Transverse colon (tissue), 4 donors: ENCODE results near the gene CLRN2. TPM values are rescaled to one million over a fixed set of nuclear protein-coding genes. Genes with fewer than 3 reads are reported as not detected.

ENCODE experiments used
- DNase-seq: peaks from one replicate; pipeline ENCODE4 v3.0.0-alpha.2; 2019
- H3K27ac ChIP-seq, 4 donors: fragments of 200-600 bp; sonication (generic); 2 replicates each; pipeline ENCODE4 v1.5.1; 2016 to 2018; ENCODE audit warnings: inconsistent platforms in 4 of 4
- H3K27me3 ChIP-seq: fragments of 200-600 bp; sonication (generic); 2 replicates; pipeline ENCODE4 v1.5.1; 2017; ENCODE audit warnings: inconsistent platforms
- H3K36me3 ChIP-seq, 4 donors: fragments of 200-600 bp; sonication (generic); 2 replicates each; pipeline ENCODE4 v1.5.1; 2017 to 2019; ENCODE audit warnings: inconsistent platforms in 4 of 4
- H3K4me1 ChIP-seq, 4 donors: fragments of 200-600 bp; sonication (generic); 2 replicates each; pipeline ENCODE4 v1.5.1; 2017 to 2020; ENCODE audit warnings: inconsistent platforms in 4 of 4
- H3K4me3 ChIP-seq, 4 donors: fragments of 200-600 bp; sonication (generic); 1 replicate in 1 of 4; 2 replicates in 3 of 4; pipeline versions ENCODE4 v1.5.1 to v1.6.1; 2017 to 2019; ENCODE audit warnings: inconsistent platforms in 4 of 4
- H3K9me3 ChIP-seq, 2 donors: fragments of 200-600 bp; sonication (generic); 2 replicates each; pipeline ENCODE4 v1.5.1; 2017 to 2019; ENCODE audit warnings: inconsistent platforms in 2 of 2
- CTCF ChIP-seq, 5 experiments: fragments of 200-600 bp in 3 of 5; fragments of 450-650 bp in 2 of 5; sonication (generic) in 3 of 5; IDR thresholded peaks; 1 replicate in 2 of 5; 2 replicates in 3 of 5; pipeline ENCODE4 v1.5.1; 2016 to 2017; ENCODE audit warnings: antibody characterized with exemption in 5 of 5, inconsistent platforms in 3 of 5, mild to moderate bottlenecking in 2 of 5, moderate library complexity in 1 of 5
- EP300 ChIP-seq: sonication (generic); formaldehyde crosslinking; IDR thresholded peaks from one replicate; pipeline ENCODE4 v1.6.1; 2017; ENCODE audit warnings: antibody characterized with exemption, low read depth
- POLR2A ChIP-seq: fragments of 450-650 bp; IDR thresholded peaks from one replicate; pipeline ENCODE4 v1.6.1; 2016; ENCODE audit warnings: antibody characterized with exemption, mild to moderate bottlenecking, moderate library complexity
- POLR2AphosphoS5 ChIP-seq, 3 donors: sonication (generic); formaldehyde crosslinking; IDR thresholded peaks; one replicate each; pipeline ENCODE4 v1.6.1; 2016; ENCODE audit warnings: antibody characterized with exemption in 3 of 3
- WGBS, 2 donors: methylation state at CpG; one replicate each; pipeline ENCODE4 v1.1.5; 2018; ENCODE audit warnings: low coverage in 1 of 2; 5-methylcytosine and 5-hydroxymethylcytosine counted together
- in situ Hi-C, 4 donors: fragments of 200-750 bp; cut with MboI; loops; one replicate each; pipeline versions ENCODE4 v1.15.0 to v1.15.1; 2017; ENCODE audit warnings: low sequenced_read_pairs in 3 of 4, low pct_ligation_motif_present in 1 of 4, low pct_unique_long_range_greater_than_20kb in 1 of 4
- intact Hi-C: fragments of 100-400 bp; cut with DNase I; formaldehyde crosslinking; loops from one replicate; pipeline ENCODE4 v1.15.1; 2023; ENCODE audit warnings: low total_unique reads
- total RNA-seq, 4 donors: library from RNA; depleted of rRNA; stranded (reverse); fragments of >200 nt; gene quantifications; one replicate each; pipeline ENCODE4 v1.1.0, GENCODE V29; 2016

The CLRN2 gene
- total RNA-seq, 4 donors from 2014 or later, result not detected

- TF ChIP-seq CTCF (IDR thresholded peaks at IDR 0.05) (no peak), POLR2AphosphoS5 (IDR thresholded peaks at IDR 0.05) (no peak), EP300 (no peak), POLR2A (no peak)
- Histone ChIP-seq H3K27me3 (no peaks in the 10 kb centered on the region), H3K27ac (no peak overlapping the region), H3K4me3 (no peak overlapping the region), H3K4me1 (peaks cover 0 to 8% (median 0%) of the 10 kb centered on the region in 4 donors), H3K9me3 (no peaks in the 10 kb centered on the region), H3K36me3 (peaks cover 0 to 16% (median 8%) of the 10 kb centered on the region in 4 donors)
- WGBS, 2 donors, result 86 to 100% methylated on average over 1 to 10 of the region's 10 CpGs
- intact Hi-C loops, result no loop called here
- in situ Hi-C loops, result no loop called here
- no peak for DNase-seq
Observed at GRCh38 chr4:17494258-17495190, 20.4 kb upstream of the CLRN2 start.

GRCh38 chr4:17497890-17498523 lies 17.0 kb upstream of the CLRN2 start:
- TF ChIP-seq POLR2AphosphoS5 (IDR thresholded peaks at IDR 0.05), result no peak
- no peak for TF ChIP-seq POLR2A
- TF ChIP-seq EP300, result no peak
- TF ChIP-seq CTCF (IDR thresholded peaks at IDR 0.05), result no peak
- WGBS, 2 donors, result 72 to 88% methylated on average over 4 to 7 of the region's 7 CpGs

GRCh38 chr4:17500574-17500973 lies 14.4 kb upstream of the CLRN2 start:
- H3K9me3 ChIP-seq, result no peaks in the 10 kb centered on the region
- no peaks in the 10 kb centered on the region for H3K27me3 ChIP-seq
- H3K4me3 ChIP-seq, result no peak overlapping the region
- H3K27ac ChIP-seq, result no peak overlapping the region
- peaks cover 0 to under 1% (median 0%) of the 10 kb centered on the region in 4 donors for H3K4me1 ChIP-seq
- TF ChIP-seq CTCF (IDR thresholded peaks at IDR 0.05) (no peak), POLR2AphosphoS5 (IDR thresholded peaks at IDR 0.05) (no peak)
- intact Hi-C loops (no loop called here), in situ Hi-C loops (no loop called here)
- H3K36me3 ChIP-seq, result peaks cover 0 to 34% (median 5%) of the 10 kb centered on the region in 4 donors
- no peak for DNase-seq

More at GRCh38 chr4:17497890-17498523, 17.0 kb upstream of the CLRN2 start:
- Histone ChIP-seq H3K4me3 (no peak overlapping the region), H3K9me3 (no peaks in the 10 kb centered on the region), H3K4me1 (peaks cover 0 to under 1% (median 0%) of the 10 kb centered on the region in 4 donors), H3K27me3 (no peaks in the 10 kb centered on the region), H3K36me3 (peaks cover 0 to 29% (median 5%) of the 10 kb centered on the region in 4 donors), H3K27ac (no peak overlapping the region)
- intact Hi-C loops (no loop called here), in situ Hi-C loops (no loop called here)
- no peak for DNase-seq

GRCh38 chr4:17502756-17503155 lies 12.2 kb upstream of the CLRN2 start:
- Histone ChIP-seq H3K4me1 (peaks cover 0 to 8% (median 3%) of the 10 kb centered on the region in 4 donors), H3K27me3 (no peaks in the 10 kb centered on the region), H3K36me3 (peaks cover 0 to 33% (median under 1%) of the 10 kb centered on the region in 4 donors), H3K9me3 (no peaks in the 10 kb centered on the region), H3K4me3 (no peak overlapping the region), H3K27ac (no peak overlapping the region)
- intact Hi-C loops, result no loop called here
- DNase-seq, result no peak
- 90 to 93% methylated on average over 2 to 3 of the region's 3 CpGs for WGBS, 2 donors
- TF ChIP-seq POLR2AphosphoS5 (IDR thresholded peaks at IDR 0.05) (no peak), EP300 (no peak), CTCF (IDR thresholded peaks at IDR 0.05) (no peak), POLR2A (no peak)
- in situ Hi-C loops, result no loop called here
